Measurements from ENCODE around the gene MZF1. TPM values are rescaled to one million over a fixed set of nuclear protein-coding genes. Genes with fewer than 3 reads are reported as not detected.
A peak's percentile ranks its signal among the peaks of the same experiment; 100 is the strongest.

The MZF1 gene
- total RNA-seq, 1 donor from 2014 or later = 7.5 TPM

GRCh38 chr19:58570770-58571574 lies 2.2 kb downstream of the MZF1 start:
- DNase-seq (ENCODE audit: low read depth in 2 of 2) = no peak

GRCh38 chr19:58569943-58570670 lies 3.0 kb downstream of the MZF1 start:
- DNase-seq (ENCODE audit: low read depth in 2 of 2) = no peak

DNA sequence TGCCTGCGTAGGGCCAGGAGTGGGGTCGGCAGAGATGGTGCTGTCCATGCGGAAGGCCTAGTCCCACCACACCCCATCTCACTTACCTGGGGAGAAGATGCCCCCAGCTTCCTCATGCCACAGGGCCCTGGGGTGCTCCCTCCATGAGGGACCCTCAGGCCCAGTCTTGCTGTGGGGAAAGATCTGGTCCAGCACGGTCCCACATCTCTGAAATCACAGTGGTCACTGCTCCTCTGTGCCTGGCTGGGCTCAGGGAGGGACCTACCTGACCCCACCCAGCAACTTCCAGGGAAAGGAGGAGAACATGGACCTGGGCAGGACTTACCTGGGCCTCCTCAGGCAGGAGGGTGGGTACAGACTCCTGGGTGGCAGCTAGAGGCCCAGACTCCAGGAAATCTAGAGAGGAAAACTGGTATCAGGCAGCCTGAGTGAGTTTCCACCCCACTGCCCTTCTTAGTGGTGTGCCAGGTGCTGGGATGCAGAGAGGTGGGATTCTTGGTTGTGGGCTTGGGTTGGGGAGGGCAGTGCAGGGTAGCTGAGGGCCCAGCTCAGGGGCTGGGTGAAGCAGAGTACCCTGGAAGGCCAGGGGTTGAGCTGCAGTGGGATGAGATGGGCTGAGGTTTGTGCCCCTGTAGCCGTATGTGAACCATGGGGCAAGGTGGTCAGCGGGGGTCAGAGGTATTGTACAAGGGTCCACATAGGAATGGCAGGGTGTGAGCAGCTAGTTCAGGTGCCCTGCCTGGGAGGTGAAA lies 3.8 kb downstream of the MZF1 start:
- no peak for DNase-seq (ENCODE audit: low read depth in 2 of 2)

DNA sequence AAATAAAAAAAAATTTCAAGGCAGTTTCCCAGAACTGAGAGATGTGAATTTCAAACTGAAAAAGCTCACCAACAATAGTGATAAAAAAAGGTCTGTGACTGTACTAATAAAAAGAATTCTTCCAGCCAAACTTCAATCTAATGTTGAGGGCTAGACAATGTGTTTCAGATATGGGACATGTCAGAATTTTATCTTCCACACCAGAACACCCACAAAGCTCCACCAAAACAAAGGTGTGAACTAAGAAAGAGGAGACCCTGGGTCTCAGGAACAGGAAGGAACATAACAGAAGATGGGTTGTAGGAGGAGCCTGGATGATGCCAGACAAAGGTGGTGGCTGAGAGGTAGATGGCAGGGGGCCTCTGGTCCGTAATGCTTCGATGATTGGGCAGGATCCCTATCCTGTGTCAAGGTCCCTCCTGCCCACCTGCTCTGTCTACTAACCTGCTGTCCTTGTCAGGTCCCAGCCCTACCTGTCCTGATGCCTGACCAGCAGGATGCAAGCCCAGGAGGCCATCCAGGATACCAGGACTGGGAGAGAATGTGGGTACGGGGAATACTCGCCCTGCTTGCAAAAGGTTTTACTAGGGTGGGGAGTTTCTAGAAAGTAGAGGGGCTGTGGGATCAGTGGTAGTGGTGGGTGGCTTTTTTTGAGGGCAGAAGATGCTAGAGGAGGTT lies 4.5 kb downstream of the MZF1 start:
- DNase-seq (ENCODE audit: low read depth in 2 of 2) = no peak

- no peak for DNase-seq (ENCODE audit: low read depth in 2 of 2)
Measured at GRCh38 chr19:58566989-58567388, 6.1 kb downstream of the MZF1 start.

- no peak for DNase-seq (ENCODE audit: low read depth in 2 of 2)
Measured at GRCh38 chr19:58563823-58564222, 9.3 kb downstream of the MZF1 start.

- no peak for DNase-seq (ENCODE audit: low read depth in 2 of 2)
Measured at GRCh38 chr19:58563034-58563573, 10.0 kb downstream of the MZF1 start.

- DNase-seq (ENCODE audit: low read depth in 2 of 2) = peak; percentile 39 to 59
Measured at GRCh38 chr19:58562122-58563033, 10.8 kb downstream of the MZF1 start.

DNA sequence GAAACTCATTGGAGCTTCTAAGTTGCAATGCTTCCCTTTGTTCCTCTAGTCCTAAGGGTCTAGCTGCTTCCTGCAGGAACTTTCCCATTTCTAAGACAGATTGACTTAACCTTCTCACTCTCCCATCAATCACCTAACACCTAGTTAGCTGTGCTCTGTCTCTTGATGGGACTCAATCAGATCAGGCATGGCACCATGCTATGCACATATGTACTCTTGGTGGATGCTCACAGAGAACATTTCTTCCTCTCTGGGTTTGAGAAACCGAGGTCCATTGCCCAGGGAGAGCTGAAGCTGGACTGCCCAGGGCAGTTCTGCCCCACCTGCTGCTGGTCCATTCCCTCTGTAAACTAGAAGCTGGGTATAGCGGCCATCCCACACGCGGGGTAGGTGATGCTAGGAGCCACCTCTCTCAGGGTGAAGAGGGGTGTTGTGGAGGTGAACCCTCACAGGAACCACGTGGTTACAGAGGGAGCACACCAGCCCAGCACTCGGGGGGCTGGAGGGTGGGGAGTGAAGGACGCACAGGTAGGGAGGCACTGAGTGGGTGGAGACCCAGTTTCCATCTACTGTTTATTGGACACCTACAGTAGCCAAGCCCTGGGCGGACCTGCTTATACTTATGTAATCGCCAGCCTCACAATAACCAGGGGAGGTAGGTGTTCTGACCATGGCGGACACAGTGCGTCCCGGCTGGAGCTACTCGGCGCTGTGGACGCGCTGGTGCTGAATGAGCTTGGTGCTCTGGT lies 11.6 kb downstream of the MZF1 start:
- DNase-seq (ENCODE audit: low read depth in 2 of 2) = no peak

- no peak for DNase-seq (ENCODE audit: low read depth in 2 of 2)
Measured at GRCh38 chr19:58560921-58561320, 12.2 kb downstream of the MZF1 start.

DNA sequence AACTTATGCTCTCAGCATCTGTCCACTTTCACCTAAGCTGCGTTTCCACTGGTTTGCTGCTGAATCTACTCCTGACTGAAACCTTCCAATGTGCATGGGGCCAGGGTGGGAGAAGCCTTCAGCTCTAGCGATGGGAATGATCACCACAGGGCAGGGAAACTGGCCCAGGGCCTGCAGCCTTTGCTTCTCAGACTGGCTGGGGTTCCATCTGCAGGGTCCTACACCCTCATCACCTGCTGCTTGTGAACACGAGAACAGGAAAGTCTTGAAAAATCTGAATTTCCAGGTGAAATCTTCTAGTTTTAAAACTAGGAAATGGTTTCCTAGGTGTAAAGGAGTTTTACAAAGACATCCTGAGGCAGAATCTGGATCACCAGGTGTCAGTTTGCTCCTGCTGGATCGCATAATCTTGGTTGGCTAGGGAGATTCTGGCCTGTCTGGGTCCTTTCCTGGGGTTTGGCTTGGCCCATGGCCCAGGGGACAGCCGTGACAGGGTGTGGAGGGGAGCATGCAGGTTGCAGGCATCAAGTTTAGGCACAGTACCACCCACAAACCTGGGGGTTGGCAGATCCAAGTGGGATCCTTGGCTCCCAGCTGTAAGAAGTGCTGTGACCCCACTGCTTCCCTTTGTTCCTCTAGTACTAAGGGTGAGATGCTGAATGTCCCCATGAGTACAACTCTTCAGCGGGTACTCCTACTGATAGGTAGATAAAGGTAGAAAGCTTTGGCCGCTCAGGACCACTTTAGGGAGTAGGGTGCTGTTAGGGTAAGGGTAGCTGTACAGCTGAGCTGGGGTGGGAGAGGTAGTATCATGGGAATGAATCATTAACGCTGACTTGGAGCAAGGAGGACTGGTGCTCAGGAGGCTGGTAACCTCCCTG lies 12.9 kb downstream of the MZF1 start:
- no peak for DNase-seq (ENCODE audit: low read depth in 2 of 2)

DNA sequence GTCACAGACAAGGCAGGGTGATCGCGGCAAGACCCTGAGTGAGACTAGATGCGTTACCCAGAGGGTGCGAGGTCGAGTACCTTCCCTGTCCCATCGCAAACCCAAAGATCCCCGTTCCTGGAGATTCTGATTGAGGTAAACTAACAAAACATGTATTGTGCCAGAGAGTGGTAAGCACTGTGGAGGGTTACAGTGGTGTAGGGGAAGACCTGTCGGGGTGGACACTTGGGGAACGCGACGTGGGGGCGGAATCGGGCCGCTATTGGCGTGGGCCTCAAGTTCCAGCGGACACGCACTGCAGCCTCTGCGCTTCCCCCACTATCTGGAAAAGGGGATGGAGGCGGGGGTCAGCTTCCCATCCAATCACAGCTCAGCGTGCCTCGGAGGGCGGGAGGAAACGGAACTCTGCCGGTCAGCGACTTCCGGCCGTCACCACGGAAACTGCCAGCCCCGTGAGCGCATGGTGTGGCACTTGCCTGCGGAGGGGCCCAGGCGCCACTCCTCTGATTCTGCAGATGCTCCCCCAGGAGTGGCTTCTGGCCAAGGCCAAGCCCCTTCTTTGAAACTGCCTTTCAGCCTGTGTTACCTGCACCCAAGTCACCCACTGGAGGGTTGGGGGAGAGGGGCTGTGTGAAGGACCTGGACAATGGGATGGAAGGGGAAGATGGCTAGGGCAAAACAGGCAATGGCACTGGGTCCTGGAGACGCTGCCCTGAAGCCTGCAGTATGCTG lies 13.7 kb downstream of the MZF1 start:
- peak; percentile 87 to 93 for DNase-seq (ENCODE audit: low read depth in 2 of 2)

- DNase-seq (ENCODE audit: low read depth in 2 of 2) = peak; percentile 99
Measured at GRCh38 chr19:58558623-58559274, 14.4 kb downstream of the MZF1 start.

GRCh38 chr19:58558066-58558622 lies 15.0 kb downstream of the MZF1 start, which contains the start of gene UBE2M:
Gene UBE2M, minus strand, starts transcription at chr19:58558611. Its CDS starts 230 bp downstream, at chr19:58558381.
- DNase-seq (ENCODE audit: low read depth in 2 of 2) = peak in 1 of 2 donors; percentile 68

DNA sequence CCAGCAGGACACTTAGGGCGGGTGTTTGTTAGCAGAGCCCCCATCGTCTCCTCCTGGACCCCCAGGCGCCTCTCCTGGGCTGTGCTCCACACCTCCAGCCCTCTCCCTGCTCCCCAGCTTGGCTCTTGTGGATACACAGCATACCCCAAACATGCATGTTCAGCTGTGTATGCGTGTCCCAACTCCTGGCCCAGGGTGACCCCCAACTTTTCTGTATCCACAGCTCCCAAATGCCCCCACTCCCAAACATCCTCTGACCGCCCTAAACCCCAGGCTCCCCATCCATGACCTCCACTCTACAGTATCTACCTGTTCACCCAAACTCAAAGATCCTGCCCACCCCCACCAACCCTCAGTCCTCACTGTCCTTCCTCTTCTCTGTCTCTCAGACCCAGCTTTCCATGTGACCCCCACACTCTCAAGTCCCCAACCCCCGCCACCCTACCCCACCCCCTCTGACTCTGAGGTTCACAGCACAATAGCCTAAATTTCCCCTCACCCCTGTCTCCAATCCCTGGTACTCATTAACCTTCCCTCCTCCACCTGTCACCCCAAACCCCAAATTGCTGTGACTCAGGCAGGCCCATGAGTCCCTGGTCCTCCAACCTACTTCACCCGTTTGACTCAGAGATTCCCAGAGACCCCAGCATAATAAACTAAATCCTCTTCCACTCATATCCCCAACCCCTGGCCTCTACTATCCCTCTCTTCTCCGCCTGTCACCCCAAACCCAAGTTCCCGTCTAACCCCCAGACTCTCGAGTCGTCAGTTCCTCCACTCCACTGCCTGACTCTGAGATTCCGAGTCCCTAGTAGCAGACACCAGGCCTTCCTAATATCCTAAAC lies 15.7 kb downstream of the MZF1 start:
- DNase-seq (ENCODE audit: low read depth in 2 of 2) = no peak

All from lung microvascular endothelial cell (primary cell).